Astrocyte of the hippocampus (primary cell): Measurements from ENCODE around the gene NFKBIL1.
"Not testable (repeated sequence)": the region's sequence is repeated elsewhere in the genome, so short reads cannot be mapped to it uniquely, and the experiment has no call there.

Source experiments
- DNase-seq: peaks from one replicate; pipeline ENCODE4 v3.0.0; 2011; ENCODE audit warnings: low read depth, low spot score

The NFKBIL1 gene

GRCh38 chr6:31580807-31581433, 33.5 kb downstream of the NFKBIL1 start:
- DNase-seq, result peak; percentile 94

- DNase-seq, result no peak
These were observed 34.2 kb downstream of the NFKBIL1 start for GRCh38 chr6:31581434-31582229.

- DNase-seq, result no peak
These were observed 34.8 kb downstream of the NFKBIL1 start, which contains the start of gene LTB for GRCh38 chr6:31582230-31582643. Gene LTB (minus strand): TSS chr6:31582424. CDS start chr6:31582417, 7 bp downstream.

GRCh38 chr6:31585491-31585890, 38.1 kb downstream of the NFKBIL1 start:
- no peak for DNase-seq

GRCh38 chr6:31586008-31586407, 38.6 kb downstream of the NFKBIL1 start, which contains the start of gene LST1:
Gene LST1 (plus strand): TSS chr6:31586277. CDS start chr6:31587300, 1,023 bp downstream.
- DNase-seq, result no peak

- DNase-seq, result no peak
These were observed 39.3 kb downstream of the NFKBIL1 start for GRCh38 chr6:31586599-31587281.

- DNase-seq, result no peak
These were observed 40.7 kb downstream of the NFKBIL1 start for GRCh38 chr6:31587791-31588777.

- DNase-seq, result no peak
These were observed 41.7 kb downstream of the NFKBIL1 start for GRCh38 chr6:31588871-31589650.

- not testable (repeated sequence) for DNase-seq
These were observed 43.3 kb downstream of the NFKBIL1 start for GRCh38 chr6:31590691-31591090.

- DNase-seq, result no peak
These were observed 45.0 kb downstream of the NFKBIL1 start for GRCh38 chr6:31592396-31592771.

- DNase-seq, result peak; percentile 27
These were observed 49.6 kb downstream of the NFKBIL1 start for GRCh38 chr6:31597006-31597405.

- no peak for DNase-seq
These were observed 59.9 kb downstream of the NFKBIL1 start for GRCh38 chr6:31607317-31607716.
